Renal cortex interstitium (tissue), 11 donors: Measurements from ENCODE around the gene PHACTR1. TPM values are rescaled to one million over a fixed set of nuclear protein-coding genes. Genes with fewer than 3 reads are reported as not detected.
"Not testable (repeated sequence)": the region's sequence is repeated elsewhere in the genome, so short reads cannot be mapped to it uniquely, and the experiment has no call there.

Source experiments
- DNase-seq, 11 donors: peaks; one replicate each; pipeline ENCODE4 v3.0.0-alpha.2; 2013; ENCODE audit warnings: low read depth in 9 of 11, low spot score in 4 of 11; ENCODE audit errors: extremely low read depth in 1 of 11
- polyA plus RNA-seq, 3 donors: library from polyadenylated mRNA; unstranded; fragments of 120-200 nt; gene quantifications; one replicate each; pipeline ENCODE4 v1.2.1, GENCODE V29; 2013; ENCODE audit not compliant: insufficient read length in 3 of 3

PHACTR1 gene
- polyA plus RNA-seq, 3 donors, result 13.6 to 23.2 (median 15.0) TPM

DNA sequence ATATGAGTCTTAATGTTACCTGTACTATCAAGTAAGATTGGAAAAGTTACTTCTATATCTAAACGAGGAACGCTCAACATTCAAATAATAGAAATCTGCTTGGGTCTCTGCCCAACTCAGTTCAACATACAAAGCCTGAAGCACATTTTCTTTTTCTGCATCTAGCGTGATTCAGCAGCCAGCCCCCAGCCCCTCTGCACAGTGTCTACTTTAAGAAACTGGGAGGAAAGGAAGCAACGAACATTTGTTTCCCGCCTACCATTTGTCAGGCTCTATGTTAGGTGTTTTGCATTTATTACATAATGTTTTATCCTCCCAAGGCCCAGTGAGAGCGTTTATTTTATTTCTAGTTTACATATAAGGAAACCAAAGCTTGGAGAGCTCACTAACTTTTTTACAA, 17.3 kb downstream of the PHACTR1 start:
- no peak for DNase-seq

DNA sequence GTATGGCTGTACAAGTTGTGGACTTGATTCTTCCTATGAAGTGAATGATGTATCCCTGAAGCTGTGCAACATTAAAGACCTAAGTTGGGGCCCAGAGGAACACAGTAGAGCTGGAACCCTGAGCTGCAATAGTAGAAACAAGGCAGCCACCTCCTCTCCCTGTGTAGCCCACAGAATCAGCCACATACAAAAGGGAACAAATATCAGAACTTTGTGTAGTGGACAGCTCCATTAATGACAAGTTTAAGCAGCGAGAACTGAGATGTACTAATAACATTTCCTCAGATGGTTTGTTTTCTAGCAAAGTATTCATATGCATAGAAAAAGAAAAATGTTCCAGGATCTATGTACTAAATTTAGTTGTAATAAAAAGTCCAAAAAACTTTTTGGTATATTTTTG, 19.2 kb downstream of the PHACTR1 start:
- no peak for DNase-seq

GRCh38 chr6:12748411-12748810, 31.8 kb downstream of the PHACTR1 start:
- DNase-seq, result no peak

DNA sequence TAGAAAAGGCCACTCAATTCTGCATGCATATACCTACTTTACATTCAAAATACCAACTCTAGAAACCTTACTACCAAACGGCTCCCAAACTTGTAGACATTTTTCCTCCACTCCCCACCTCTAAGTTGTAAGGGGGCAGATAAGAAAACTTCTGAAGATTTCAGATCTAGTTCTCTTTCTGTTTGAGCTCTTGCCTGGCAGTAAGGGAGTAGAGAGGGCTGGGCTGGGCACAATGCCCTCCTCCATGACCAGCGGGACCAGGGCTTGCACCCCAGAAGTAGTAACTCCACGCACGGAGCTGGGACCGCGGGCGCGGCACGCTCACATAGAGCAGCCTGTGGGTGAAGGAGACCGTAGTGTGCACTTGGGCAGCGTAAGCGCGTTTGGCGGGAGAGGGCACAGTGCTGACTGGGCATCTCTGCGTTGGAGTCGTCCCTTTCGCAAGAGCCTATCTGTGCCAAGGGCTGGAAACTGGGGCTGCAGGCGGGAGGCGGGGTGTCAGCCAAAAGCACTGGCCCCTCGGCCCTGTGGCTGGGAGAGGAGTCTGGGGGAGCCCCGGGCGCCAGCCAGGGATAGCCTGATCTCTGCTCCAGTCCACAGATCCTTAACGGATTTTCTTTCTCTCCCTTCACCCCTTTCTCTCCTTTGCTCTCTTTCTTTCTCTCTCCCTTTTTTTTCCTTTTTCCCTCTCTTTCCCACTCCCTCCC, 32.4 kb downstream of the PHACTR1 start:
- no peak for DNase-seq

GRCh38 chr6:12749531-12750379, 33.2 kb downstream of the PHACTR1 start:
- no peak for DNase-seq

DNA sequence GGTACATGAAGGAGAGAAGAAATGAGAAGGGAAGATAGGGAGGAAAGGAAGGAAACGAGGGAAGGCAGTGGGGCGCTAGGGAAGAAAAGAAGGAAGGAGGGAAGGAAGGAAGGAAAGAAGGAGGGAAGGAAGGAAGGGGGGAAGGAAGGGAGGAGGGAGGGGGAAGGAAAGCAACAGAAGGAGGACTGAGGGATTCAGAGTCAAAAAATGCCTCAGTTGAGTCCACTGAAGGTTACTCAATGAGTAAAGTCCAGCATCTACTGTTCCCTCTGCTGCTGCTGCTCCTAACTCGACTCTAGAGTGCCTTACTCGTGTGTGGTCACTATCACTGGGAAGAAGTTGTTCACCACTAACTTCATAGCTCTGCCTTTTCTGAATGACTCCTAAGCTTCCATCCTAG, 33.8 kb downstream of the PHACTR1 start:
- DNase-seq, result no peak

DNA sequence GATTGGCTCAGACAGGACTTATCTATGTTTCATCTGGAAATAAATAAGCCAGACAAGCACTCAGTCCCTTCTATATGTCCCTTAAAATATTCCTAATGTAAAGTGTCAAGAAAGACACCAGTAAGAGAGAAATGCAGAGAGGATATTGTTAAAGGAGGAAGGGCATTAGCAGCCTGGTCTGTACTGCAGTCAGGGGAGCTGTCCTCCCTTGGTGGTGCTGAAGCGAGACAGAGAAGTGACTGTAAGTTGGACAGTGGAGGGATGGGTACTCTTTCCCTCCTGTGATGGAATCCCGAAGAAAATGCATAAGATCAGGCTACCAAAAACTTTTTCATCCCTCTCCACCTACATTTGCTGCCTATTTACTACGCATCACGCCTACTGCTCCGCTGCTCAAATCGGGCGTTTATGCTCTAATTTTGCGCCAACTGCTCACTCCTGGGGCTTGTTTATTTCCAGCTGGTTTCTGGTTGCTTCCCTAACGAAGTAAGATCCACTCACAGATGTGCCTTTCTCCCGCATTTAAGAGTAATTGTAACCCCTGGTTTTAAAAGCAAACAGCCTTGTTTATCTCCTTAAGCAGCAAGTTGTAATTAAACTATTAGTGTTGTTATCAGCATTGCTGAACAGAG, 35.2 kb downstream of the PHACTR1 start:
- peak; percentile 42 to 76 (median 69) for DNase-seq

- DNase-seq, result no peak
Observed at GRCh38 chr6:12753036-12753435, 36.5 kb downstream of the PHACTR1 start.

GRCh38 chr6:12760226-12760625, 43.7 kb downstream of the PHACTR1 start:
- no peak for DNase-seq

DNA sequence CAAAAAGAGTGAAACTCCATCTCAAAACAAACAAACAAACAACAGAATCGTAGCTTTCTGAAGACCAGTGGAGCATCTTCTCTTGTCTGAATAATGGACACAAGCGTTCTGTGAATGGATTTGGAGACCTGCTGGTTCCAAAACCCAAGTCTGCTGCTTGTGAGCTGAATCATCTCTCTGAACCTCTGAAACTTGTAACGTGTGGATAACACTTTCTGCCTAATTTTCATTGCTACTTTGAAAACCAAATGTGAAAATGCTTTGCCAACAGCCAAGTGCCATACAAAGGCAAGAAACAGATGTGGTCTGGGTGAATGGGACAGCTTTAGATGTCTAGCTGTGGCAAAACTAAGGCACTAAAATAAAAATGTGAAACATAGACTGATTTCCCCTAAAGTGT, 44.3 kb downstream of the PHACTR1 start:
- DNase-seq, result no peak

DNA sequence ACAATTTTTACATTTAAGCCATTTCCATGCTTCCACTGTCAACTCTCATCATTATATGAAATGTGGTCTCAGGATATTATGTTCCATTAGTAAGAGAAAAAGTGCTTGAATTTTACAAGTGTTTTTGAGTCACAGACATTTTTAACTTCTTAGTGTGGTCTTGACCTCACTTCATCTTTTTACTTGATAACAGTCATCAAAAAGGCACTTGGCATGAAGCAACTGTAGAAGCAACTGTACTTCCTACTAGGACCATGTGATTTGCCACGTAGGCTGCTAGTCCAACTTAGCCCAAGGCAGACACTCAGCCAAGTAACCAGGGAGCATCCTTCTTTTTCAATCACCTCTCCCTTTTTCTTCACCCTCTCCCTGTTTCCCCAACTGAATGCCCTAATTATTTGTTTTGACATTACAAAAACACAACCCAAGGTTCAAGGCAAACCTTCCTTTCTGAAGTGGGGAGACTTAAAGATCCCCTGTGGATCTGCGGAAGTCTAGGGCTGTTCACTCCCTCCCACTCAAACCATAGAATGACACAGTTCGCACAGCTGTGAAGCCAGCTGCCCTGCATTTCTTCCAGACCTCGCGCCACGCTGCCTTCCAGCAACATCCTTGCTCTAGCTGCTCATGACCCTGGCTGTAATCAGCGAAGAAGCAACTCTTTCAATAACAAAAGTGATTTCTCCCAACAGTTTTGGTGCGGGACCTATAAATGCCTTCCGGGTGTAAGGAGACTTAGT, 45.0 kb downstream of the PHACTR1 start:
- no peak for DNase-seq

GRCh38 chr6:12762731-12763434, 46.3 kb downstream of the PHACTR1 start:
- DNase-seq, result not testable (repeated sequence)

GRCh38 chr6:12766365-12766764, 49.8 kb downstream of the PHACTR1 start:
- no peak for DNase-seq

DNA sequence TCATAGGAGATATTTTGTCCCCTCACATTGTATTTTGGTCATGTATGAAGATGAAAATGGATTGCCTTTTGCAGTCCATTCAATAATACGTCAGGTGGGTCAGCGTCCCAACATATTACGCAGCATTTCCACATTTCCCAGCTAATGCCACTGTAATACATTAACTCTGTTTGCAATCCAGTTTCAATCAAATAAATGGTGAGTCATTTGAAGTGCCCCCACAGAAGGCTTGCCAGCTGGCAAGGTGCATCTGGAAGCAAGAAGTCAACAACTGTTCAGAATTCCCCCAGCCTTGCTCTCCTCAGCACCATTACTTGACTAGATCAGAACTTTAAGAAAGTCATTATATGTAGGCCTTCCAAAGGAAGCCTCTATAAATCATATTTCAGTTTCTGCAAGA, 50.4 kb downstream of the PHACTR1 start:
- DNase-seq, result no peak

DNA sequence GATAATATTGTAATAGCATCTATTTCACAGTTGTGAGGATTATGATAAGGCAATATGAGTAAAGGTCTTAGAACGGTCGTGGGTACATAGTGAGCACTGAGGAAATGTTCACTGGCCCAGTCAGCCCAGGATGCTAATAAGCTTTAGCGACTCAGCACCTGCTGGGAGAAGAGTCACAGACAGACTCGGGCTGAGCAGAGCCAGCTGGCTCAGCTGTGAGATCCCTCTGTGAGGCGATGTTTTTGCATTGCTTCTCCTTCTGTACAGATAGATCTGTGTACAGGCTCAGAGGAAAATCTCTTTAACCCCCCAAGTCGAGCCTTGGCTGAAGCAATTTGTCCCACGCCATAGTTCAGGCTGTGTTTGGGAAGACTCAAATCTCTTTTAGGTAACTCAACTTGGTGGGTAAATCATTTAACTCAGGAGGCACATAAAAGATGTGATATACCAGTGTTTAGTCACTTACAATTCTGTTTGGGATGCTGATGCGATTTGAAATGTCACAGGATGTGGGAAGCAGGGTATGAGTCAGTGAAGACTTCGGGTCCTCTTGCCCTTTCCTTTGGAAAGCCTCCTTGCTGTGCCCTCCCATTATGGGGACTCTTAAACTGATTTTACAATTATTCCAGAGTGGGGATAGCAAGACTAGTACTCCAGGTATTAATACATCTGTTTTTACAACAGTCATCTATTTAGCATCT, 53.1 kb downstream of the PHACTR1 start:
- no peak for DNase-seq

- DNase-seq, result no peak
Observed at GRCh38 chr6:12772416-12772815, 55.8 kb downstream of the PHACTR1 start.

GRCh38 chr6:12776291-12776690, 59.7 kb downstream of the PHACTR1 start:
- DNase-seq, result no peak

DNA sequence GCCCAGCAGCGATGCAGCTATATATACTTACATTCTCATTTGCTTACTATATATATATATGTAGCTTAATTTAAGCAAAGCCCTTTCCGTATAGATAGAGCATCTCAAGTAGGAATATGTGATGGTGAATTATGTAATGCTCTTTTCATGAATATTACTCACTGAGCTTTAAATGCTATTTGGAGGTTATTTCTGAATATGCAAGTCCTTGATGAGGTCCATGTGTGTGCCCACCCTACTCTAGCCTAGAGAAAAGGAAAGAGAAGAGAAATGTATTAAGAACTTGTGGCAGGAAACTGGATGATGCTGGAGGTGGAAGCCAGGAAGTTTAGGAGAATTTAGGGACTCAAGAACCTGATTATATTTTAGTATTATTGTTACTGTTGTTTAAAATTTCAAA, 63.2 kb downstream of the PHACTR1 start:
- no peak for DNase-seq
